HL-60 (cell line): Measurements from ENCODE around the gene RABGAP1L.

Experiments used
- DNase-seq, 2 experiments: peaks; one replicate each; pipeline ENCODE4 v3.0.0-alpha.2; 2010 to 2020; ENCODE audit warnings: low read depth in 1 of 2, low spot score in 1 of 2
- H3K27ac ChIP-seq: fragments of 250-450 bp; sonication (Bioruptor Pico); replicated peaks from 2 replicates; pipeline ENCODE4 v1.5.1; 2020; ENCODE audit warnings: mild to moderate bottlenecking, moderate library complexity
- H3K27me3 ChIP-seq: fragments of 250-450 bp; sonication (Bioruptor Pico); 2 replicates; pipeline ENCODE4 v1.5.1; 2021; ENCODE audit warnings: mild to moderate bottlenecking, moderate library complexity; ENCODE audit not compliant: insufficient read depth, poor library complexity, severe bottlenecking
- H3K4me3 ChIP-seq: replicated peaks from 2 replicates; pipeline ENCODE4 v1.5.1; 2011; ENCODE audit warnings: mild to moderate bottlenecking, control low read depth, low read length; ENCODE audit not compliant: insufficient read depth
- CTCF ChIP-seq: IDR thresholded peaks from one replicate; pipeline ENCODE4 v1.5.1; 2011; ENCODE audit warnings: low read length, control low read depth, inconsistent platforms; ENCODE audit not compliant: insufficient read depth
- GABPA ChIP-seq: IDR thresholded peaks from 2 replicates; pipeline ENCODE4 v1.6.1; 2012; ENCODE audit warnings: low read depth
- POLR2AphosphoS5 ChIP-seq: IDR thresholded peaks from 2 replicates; pipeline ENCODE4 v1.6.1; 2012; ENCODE audit warnings: low read depth
- SPI1 ChIP-seq: IDR thresholded peaks from 2 replicates; pipeline ENCODE4 v1.6.1; 2012; ENCODE audit warnings: low read depth, mild to moderate bottlenecking, borderline replicate concordance
- TF ChIP-seq, protein P1 (sequence below): IDR thresholded peaks from 2 replicates; pipeline ENCODE4 v1.6.1; 2012; ENCODE audit warnings: low read depth; ENCODE audit not compliant: insufficient replicate concordance

RABGAP1L gene

DNA sequence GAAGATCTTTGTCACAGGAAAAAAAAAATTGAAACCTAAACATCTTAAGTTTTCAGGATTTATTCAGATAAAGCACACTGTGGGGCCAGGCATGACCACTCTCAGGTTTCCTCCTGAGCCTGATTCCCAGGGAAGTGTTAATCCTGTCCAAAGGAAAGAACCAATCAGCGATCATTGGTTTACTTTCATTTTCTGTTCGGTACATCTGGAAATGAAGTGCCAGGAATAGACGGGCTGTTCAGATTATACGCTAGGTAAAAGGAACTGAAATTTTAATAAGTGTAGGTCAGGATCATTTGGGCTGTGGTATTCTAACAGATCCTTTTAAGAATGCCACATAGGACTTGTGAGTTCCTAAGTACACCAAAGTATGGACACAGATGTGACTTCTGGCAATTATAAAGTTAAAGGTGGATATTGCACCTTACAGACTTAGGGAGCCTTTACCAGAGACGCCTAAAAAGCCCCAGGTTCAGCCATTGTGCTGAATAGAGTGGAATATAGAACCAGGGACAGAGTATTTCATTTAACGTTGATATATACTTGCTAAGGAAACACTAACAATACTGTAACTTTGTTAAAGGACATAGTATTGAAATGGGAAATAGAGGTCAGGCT is 831.2 kb downstream of the RABGAP1L start:
- Histone ChIP-seq H3K4me3 (peak overlapping the region; percentile 32), H3K27me3 (no peaks in the 10 kb centered on the region), H3K27ac (peak overlapping the region; percentile 49)
- TF ChIP-seq, protein P1, sequence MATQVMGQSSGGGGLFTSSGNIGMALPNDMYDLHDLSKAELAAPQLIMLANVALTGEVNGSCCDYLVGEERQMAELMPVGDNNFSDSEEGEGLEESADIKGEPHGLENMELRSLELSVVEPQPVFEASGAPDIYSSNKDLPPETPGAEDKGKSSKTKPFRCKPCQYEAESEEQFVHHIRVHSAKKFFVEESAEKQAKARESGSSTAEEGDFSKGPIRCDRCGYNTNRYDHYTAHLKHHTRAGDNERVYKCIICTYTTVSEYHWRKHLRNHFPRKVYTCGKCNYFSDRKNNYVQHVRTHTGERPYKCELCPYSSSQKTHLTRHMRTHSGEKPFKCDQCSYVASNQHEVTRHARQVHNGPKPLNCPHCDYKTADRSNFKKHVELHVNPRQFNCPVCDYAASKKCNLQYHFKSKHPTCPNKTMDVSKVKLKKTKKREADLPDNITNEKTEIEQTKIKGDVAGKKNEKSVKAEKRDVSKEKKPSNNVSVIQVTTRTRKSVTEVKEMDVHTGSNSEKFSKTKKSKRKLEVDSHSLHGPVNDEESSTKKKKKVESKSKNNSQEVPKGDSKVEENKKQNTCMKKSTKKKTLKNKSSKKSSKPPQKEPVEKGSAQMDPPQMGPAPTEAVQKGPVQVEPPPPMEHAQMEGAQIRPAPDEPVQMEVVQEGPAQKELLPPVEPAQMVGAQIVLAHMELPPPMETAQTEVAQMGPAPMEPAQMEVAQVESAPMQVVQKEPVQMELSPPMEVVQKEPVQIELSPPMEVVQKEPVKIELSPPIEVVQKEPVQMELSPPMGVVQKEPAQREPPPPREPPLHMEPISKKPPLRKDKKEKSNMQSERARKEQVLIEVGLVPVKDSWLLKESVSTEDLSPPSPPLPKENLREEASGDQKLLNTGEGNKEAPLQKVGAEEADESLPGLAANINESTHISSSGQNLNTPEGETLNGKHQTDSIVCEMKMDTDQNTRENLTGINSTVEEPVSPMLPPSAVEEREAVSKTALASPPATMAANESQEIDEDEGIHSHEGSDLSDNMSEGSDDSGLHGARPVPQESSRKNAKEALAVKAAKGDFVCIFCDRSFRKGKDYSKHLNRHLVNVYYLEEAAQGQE, result no peak
- TF ChIP-seq GABPA, result no peak
- TF ChIP-seq POLR2AphosphoS5, result no peak
- TF ChIP-seq CTCF, result no peak
- TF ChIP-seq SPI1, result no peak
- DNase-seq, result no peak

DNA sequence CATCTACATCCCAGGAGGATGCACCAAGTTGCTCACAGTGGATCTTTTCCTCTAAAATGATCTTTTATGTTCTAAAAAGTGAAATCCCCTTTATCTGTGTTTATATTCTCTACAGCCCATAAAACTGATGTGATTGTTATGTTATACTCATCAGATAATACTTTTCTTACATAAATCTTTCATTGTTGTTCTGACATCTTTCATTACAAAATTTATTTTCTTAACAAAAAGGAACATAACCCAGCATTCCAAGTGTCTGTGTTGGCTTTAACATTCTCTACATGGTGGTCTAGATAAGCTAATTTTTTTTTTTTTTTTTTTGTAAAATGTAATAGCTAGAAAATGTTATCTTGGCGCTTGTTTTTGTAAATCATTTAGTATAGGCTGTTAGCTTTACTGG is 832.2 kb downstream of the RABGAP1L start:
- no peak overlapping the region for H3K4me3 ChIP-seq
- no peak overlapping the region for H3K27ac ChIP-seq
- no peak for TF ChIP-seq GABPA
- no peak for TF ChIP-seq POLR2AphosphoS5
- no peak for DNase-seq
- no peaks in the 10 kb centered on the region for H3K27me3 ChIP-seq

- Histone ChIP-seq H3K4me3 (no peak overlapping the region), H3K27ac (no peak overlapping the region), H3K27me3 (no peaks in the 10 kb centered on the region)
- DNase-seq, result no peak
- TF ChIP-seq, protein P1, result no peak
- TF ChIP-seq GABPA (no peak), POLR2AphosphoS5 (no peak), SPI1 (no peak), CTCF (no peak)
These were observed 835.8 kb downstream of the RABGAP1L start for GRCh38 chr1:174995121-174995520.

- DNase-seq, result no peak
- no peak overlapping the region for H3K4me3 ChIP-seq
- H3K27ac ChIP-seq, result no peak overlapping the region
- TF ChIP-seq POLR2AphosphoS5 (no peak), CTCF (no peak), SPI1 (no peak), GABPA (no peak)
- TF ChIP-seq, protein P1, result no peak
- H3K27me3 ChIP-seq, result no peaks in the 10 kb centered on the region
These were observed 836.6 kb downstream of the RABGAP1L start for GRCh38 chr1:174995916-174996315.
